Stimulated activated CD4-positive, alpha-beta T cell treated with anti-CD3 and anti-CD28 coated beads, Interleukin-2, amount 100 ng/mL, for 4 hours (primary cell): ENCODE measurements around the gene NBEA.

Experiments used
- DNase-seq: peaks from one replicate; pipeline ENCODE4 v3.0.0-alpha.2; 2020; ENCODE audit warnings: low read depth

The NBEA gene

DNA sequence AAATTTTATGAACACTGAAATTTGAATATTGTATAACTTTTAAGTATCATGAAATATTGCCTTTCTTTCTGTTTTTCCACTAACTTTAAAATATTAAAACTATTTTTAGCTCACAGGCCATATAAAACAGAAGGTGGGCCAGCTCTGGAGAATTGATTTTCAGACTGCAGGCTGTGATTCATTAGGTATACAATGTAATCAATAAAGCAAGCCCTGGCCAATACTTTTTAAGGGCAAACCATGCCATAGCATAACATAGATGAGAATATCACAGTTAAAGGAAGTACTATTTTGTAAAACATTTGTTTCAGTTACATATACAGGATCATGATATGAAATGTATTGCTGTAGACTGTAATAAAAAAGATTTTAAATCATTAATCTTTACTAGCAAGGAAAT lies 336.8 kb downstream of the NBEA start:
- DNase-seq = no peak

DNA sequence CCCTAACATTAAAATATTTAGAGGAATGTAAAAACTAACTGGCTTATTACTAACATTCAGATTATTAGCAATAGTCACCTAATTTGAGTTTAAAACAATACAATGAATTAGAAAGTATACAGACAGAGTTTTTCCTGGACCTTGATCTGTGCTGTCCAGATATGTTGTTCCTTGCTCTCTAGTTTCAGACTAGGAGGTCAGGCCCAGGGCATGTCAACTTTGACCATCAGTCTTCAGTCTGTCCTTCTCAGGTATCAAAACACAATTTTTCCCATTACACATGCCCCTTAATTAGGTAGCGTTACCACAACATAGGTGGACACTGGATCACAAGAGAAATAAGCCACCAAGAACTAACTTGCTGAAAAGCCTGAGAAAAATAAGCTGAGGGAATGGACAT lies 337.4 kb downstream of the NBEA start:
- no peak for DNase-seq

DNA sequence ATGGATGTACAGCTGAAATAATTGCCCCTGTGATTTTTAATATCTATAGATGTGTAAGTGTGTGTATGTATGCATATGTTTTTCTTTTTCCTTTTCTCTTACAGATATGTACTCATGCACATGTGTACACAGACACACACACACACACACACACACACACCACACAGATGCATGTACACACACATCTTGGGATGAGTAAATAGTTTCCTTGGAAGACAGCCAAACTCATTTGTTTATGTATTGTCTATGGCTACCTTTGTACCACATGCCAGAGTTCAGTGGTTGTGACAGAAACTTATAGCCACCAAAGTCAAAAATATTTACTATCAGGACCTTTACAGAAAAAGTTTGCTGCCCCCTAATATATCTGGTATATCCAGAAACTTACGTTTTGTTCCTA lies 341.8 kb downstream of the NBEA start:
- DNase-seq = no peak

DNA sequence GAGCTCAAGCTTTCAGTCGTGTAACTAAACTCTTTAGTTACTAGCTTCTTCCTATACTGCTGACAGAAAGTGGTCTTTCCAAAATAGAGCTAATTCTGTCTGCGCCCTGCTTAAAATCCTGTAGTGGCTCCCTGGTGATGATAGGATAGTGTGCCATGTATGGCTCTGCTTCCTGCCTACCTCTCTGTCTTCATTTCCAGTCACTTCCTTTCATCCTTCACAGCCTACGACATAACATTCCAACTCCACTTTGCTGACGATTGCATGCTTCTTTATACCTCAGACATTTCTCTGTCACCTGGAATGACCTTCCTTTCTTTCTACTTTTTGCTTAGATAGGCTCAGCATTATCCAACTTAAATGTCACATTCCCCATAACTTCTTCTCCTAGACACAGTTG lies 343.6 kb downstream of the NBEA start:
- DNase-seq = no peak

GRCh38 chr13:35292329-35292728 lies 350.3 kb downstream of the NBEA start:
- no peak for DNase-seq

DNA sequence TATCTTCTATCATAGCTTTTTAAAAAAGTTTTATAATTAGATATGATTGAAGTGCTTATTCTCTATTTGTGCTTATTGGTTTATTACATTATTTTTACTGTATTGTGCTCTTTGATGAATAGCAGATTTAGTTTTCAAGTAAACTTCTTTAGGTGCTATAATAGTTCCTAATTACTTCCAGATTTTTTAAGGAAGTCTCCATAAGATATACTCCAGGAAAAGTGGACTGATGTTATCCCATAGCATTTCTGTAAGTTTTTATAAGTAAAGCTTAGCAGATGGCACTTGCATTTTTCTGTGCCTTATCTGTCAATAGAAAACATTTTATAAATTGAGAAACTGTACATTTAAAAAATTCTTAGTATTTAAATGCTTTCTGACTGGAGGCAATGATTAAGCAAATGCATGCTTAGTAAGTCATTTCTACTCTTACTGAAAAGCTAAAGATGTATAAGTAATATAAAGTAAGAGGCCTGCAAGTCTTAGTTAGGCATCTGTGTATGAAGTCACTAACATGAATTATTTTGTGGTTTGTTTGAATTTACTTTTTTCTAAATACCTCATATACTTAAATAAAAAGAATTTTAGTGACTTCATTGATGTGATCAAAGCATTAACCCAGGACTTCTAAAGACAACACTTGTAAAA lies 351.6 kb downstream of the NBEA start:
- no peak for DNase-seq

DNA sequence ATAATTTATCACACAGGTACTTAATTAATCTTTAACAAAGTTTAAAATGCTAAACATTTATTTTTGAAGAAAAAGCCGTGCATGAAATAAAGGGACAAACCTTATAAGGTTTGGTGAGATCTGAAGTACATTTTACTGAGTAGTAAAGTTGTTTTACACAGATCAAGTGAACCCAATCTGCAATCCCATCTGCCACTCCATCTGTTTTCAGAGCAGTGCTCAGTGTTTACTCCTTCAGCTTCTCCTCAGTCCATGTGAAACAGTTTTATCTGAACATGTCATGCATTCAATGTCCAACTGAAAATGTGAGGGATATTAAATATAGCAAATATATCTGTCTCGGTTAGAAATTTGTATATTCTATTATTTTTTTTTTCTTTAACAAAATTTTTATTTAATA lies 367.6 kb downstream of the NBEA start:
- DNase-seq = no peak

- DNase-seq = no peak
These were observed 390.1 kb downstream of the NBEA start for GRCh38 chr13:35332134-35332533.

- DNase-seq = no peak
These were observed 391.1 kb downstream of the NBEA start for GRCh38 chr13:35333157-35333556.

- DNase-seq = no peak
These were observed 400.4 kb downstream of the NBEA start for GRCh38 chr13:35342440-35342839.

DNA sequence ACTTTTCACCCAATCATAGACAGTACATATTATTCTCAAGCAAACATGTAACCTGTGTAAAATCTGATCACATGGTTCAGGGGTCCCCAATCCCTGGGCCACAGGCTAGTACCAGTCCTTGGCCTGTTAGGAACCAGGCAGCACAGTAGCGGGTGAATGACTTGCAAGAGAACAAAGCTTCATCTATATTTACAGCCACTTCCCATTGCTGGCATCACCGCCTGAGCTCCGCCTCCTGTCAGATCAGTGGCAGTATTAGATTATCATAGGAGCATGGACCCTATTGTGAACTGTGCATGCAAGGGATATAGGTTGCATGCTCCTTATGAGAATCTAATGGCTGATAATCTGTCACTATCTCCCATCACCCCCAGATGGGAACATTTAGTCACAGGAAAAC lies 401.3 kb downstream of the NBEA start:
- DNase-seq = no peak

DNA sequence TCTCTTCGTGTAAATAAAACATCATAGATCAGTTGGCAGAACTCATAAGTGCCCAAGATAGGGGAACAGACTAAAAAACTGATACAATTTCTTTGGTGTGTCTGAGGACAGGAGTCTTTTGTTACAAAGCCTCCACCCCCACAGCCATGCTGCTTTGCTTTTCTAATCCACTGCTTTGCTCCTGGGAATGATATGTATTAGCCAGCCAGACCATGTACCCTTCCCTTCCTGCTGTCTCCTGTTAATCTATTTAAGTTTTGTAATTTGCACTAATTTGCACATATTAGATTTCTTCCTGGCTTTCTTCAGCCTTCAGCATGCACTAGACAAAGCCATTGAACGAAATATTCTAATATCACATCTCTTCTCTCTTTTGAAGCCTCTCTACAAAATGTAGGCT lies 403.9 kb downstream of the NBEA start:
- no peak for DNase-seq

- no peak for DNase-seq
These were observed 404.4 kb downstream of the NBEA start for GRCh38 chr13:35346494-35346893.

GRCh38 chr13:35347679-35348205 lies 405.7 kb downstream of the NBEA start:
- DNase-seq = no peak

GRCh38 chr13:35349052-35349451 lies 407.0 kb downstream of the NBEA start:
- no peak for DNase-seq

GRCh38 chr13:35349673-35350278 lies 407.7 kb downstream of the NBEA start:
- DNase-seq = no peak

DNA sequence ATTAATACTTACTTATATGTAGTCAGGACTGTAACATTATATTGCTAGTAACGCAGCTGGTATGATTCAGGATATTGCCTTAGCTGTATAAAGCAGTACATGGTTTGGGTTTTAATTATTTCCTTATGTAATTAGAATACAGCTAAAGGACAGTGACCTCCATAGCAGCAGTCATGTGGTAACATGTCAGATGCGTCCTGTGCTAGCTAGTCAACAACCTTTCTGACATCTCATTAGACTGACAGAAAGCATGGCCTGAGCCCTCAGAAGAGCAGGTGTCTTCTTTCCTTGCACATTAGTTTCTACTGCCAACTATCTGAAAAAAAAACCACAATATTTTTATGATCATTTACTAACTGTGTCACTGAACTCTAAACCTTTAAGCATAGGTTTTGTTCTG lies 412.2 kb downstream of the NBEA start:
- DNase-seq = no peak

DNA sequence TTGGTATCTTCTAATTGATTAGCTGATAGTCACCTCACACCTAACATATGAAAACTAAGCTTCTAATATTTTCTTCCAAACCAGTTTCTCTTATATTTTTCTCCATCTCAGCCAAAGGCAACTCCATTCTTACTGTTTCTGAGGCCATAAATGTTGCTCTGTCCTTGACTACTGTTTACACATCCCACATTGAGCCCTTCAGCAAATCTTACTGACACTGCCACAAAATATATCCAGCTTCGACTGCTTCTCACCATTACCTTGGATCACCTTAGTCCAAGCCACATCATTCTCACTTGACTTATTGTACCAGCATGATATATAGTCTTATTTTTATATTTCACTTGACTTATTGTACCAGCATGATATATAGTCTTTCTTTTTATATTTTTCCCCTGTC lies 412.8 kb downstream of the NBEA start:
- no peak for DNase-seq

GRCh38 chr13:35356572-35356971 lies 414.5 kb downstream of the NBEA start:
- no peak for DNase-seq

DNA sequence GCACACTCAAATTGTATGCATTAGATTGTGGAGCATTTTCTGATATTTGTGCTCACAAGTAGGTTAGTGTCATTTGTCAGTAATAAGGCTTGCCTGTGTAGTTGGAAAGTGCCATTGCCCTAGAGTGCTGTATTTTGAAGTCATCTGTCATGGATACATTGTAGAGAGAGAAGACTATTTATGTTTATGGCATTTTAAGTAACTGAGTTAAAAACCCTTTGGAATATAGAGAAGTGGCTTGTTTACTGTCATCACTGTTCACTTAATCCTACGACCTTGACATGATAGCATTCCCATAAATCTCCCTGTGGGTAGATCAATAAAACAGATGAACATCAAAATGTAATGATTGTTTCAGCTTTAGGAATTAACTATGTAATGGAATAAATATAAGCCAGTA lies 423.8 kb downstream of the NBEA start:
- no peak for DNase-seq

DNA sequence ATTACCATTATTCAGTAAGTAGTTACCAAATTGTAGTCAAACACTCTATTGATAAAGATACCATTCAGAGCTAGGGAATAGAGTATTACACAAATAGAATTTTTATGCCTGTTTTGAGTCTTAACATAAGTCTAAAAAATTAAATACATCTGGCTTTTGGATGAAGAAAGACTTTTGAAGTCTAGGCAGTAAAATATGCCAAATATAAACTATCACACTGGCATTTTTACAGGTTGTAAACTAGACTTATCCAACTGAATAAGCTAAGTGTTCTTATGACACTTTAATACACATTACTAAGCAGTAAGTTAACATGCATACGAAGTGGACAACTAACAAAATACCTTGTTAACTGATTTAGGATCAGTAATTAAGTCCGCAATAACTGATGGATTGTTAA lies 425.5 kb downstream of the NBEA start:
- DNase-seq = no peak

GRCh38 chr13:35378939-35379338 lies 436.9 kb downstream of the NBEA start:
- DNase-seq = no peak

GRCh38 chr13:35379663-35380062 lies 437.6 kb downstream of the NBEA start:
- DNase-seq = no peak

- DNase-seq = no peak
These were observed 445.7 kb downstream of the NBEA start for GRCh38 chr13:35387682-35388250.
